SK-N-SH (cell line): Measurements from ENCODE around the gene TRIM62. TPM values are rescaled to one million over a fixed set of nuclear protein-coding genes. Genes with fewer than 3 reads are reported as not detected.
A peak's percentile ranks its signal among the peaks of the same experiment; 100 is the strongest.

Experiments
- CTCF ChIA-PET: fragments of 300-600, 350-600 bp; formaldehyde crosslinking; extraction: SDS; loops from one replicate; lab custom pipeline; 2021; lab: Yijun Ruan, JAX
- POLR2A ChIA-PET: fragments of 350-600 bp; sonication (Branson Sonifier 250); formaldehyde crosslinking; extraction: SDS; loops from one replicate; lab custom pipeline; 2020; ENCODE audit warnings: antibody characterized with exemption, inconsistent platforms; lab: Yijun Ruan, JAX
- DNase-seq: peaks from one replicate; pipeline ENCODE4 v3.0.0; 2012
- H2AFZ ChIP-seq: fragments of 200-600 bp; sonication (generic); 2 replicates; pipeline ENCODE4 v1.8.1; 2016; ENCODE audit warnings: antibody characterized with exemption, mild to moderate bottlenecking, low read depth
- H3F3A ChIP-seq: fragments of 200-600 bp; sonication (generic); replicated peaks from 2 replicates; pipeline ENCODE3; 2016; ENCODE audit warnings: antibody characterized with exemption, mild to moderate bottlenecking; ENCODE audit not compliant: insufficient read depth
- H3K27ac ChIP-seq, 2 experiments: fragments of 200-500 bp in 1 of 2; fragments of 200-600 bp in 1 of 2; sonication (Bioruptor generic) in 1 of 2; sonication (generic), shearing (Covaris generic) in 1 of 2; 2 replicates each; pipeline versions ENCODE4 v1.5.1 to v1.6.1; 2014 to 2016; ENCODE audit warnings: low read depth in 2 of 2, inconsistent platforms in 1 of 2, low read length in 1 of 2, mild to moderate bottlenecking in 1 of 2, mixed read lengths in 1 of 2
- H3K27me3 ChIP-seq: fragments of 200-600 bp; sonication (generic), shearing (Covaris generic); 2 replicates; pipeline ENCODE4 v1.6.1; 2016; ENCODE audit warnings: mixed run types; ENCODE audit not compliant: insufficient read depth
- H3K36me3 ChIP-seq, 2 experiments: fragments of 200-500 bp in 1 of 2; fragments of 200-600 bp in 1 of 2; sonication (Bioruptor generic) in 1 of 2; sonication (generic) in 1 of 2; replicated peaks in 1 of 2; 2 replicates each; pipeline versions ENCODE3 to v1.5.1; 2014 to 2016; ENCODE audit warnings: low read length in 1 of 2, mild to moderate bottlenecking in 1 of 2; ENCODE audit not compliant: insufficient read depth in 2 of 2, control insufficient read depth in 1 of 2
- H3K4me1 ChIP-seq, 2 experiments: fragments of 200-500 bp in 1 of 2; fragments of 200-600 bp in 1 of 2; sonication (Bioruptor generic) in 1 of 2; sonication (generic), shearing (Covaris generic) in 1 of 2; 2 replicates each; pipeline versions ENCODE4 v1.5.1 to v1.6.1; 2014 to 2016; ENCODE audit warnings: low read depth in 1 of 2, low read length in 1 of 2, mixed run types in 1 of 2; ENCODE audit not compliant: insufficient read depth in 2 of 2, control insufficient read depth in 1 of 2
- H3K4me2 ChIP-seq: fragments of 200-600 bp; sonication (generic), shearing (Covaris generic); 2 replicates; pipeline ENCODE4 v1.6.1; 2017; ENCODE audit warnings: mixed run types
- H3K4me3 ChIP-seq, 2 experiments: fragments of 200-500 bp in 1 of 2; fragments of 200-600 bp in 1 of 2; sonication (Bioruptor generic) in 1 of 2; sonication (generic), shearing (Covaris generic) in 1 of 2; 2 replicates each; pipeline versions ENCODE4 v1.5.1 to v1.8.1; 2014 to 2016; ENCODE audit warnings: low read depth in 2 of 2, inconsistent platforms in 1 of 2, low read length in 1 of 2, mild to moderate bottlenecking in 1 of 2, mixed read lengths in 1 of 2, moderate library complexity in 1 of 2
- H3K79me2 ChIP-seq: fragments of 200-600 bp; sonication (generic); 2 replicates; pipeline ENCODE4 v1.8.1; 2017; ENCODE audit warnings: mild to moderate bottlenecking; ENCODE audit not compliant: insufficient read depth
- H3K9ac ChIP-seq: fragments of 200-600 bp; sonication (generic); 2 replicates; pipeline ENCODE4 v1.6.1; 2017; ENCODE audit warnings: mixed run types
- H3K9me2 ChIP-seq: fragments of 200-600 bp; sonication (generic); 2 replicates; pipeline ENCODE4 v1.6.1; 2017; ENCODE audit warnings: mixed run types
- H3K9me3 ChIP-seq: fragments of 200-600 bp; sonication (generic); 2 replicates; pipeline ENCODE4 v1.6.1; 2017; ENCODE audit warnings: mixed run types, mild to moderate bottlenecking, moderate library complexity
- H4K20me1 ChIP-seq: fragments of 200-600 bp; sonication (generic); 2 replicates; pipeline ENCODE4 v1.6.1; 2017; ENCODE audit warnings: mild to moderate bottlenecking, mixed run types; ENCODE audit not compliant: insufficient read depth
- CHD2 ChIP-seq: fragments of 150-350 bp; IDR thresholded peaks from 2 replicates; pipeline ENCODE4 v1.6.1; 2018; ENCODE audit warnings: low read length; ENCODE audit not compliant: partially characterized antibody
- ELF1 ChIP-seq: IDR thresholded peaks from 2 replicates; pipeline ENCODE4 v1.4.0; 2012
- EP300 ChIP-seq, 2 experiments: IDR thresholded peaks; 2 replicates each; pipeline versions ENCODE4 v1.4.0 to v1.6.1; 2012; ENCODE audit warnings: borderline replicate concordance in 1 of 2, low read depth in 1 of 2, low read length in 1 of 2
- EZH2phosphoT487 ChIP-seq: fragments of 200-600 bp; sonication (generic); IDR thresholded peaks from 2 replicates; pipeline ENCODE4 v1.6.1; 2017; ENCODE audit warnings: low read depth, mixed run types, mild to moderate bottlenecking, antibody characterized with exemption, moderate library complexity, borderline replicate concordance
- FOSL2 ChIP-seq: IDR thresholded peaks from 2 replicates; pipeline ENCODE4 v1.4.0; 2012; ENCODE audit warnings: low read depth, mild to moderate bottlenecking, moderate library complexity, borderline replicate concordance
- FOXJ3 ChIP-seq: sonication (generic); formaldehyde crosslinking; IDR thresholded peaks from 2 replicates; pipeline ENCODE4 v1.5.1; 2020; ENCODE audit warnings: mild to moderate bottlenecking, missing genetic modification reagents
- GABPA ChIP-seq: IDR thresholded peaks from 2 replicates; pipeline ENCODE4 v1.4.0; 2012; ENCODE audit warnings: low read depth, mild to moderate bottlenecking
- NRF1 ChIP-seq: IDR thresholded peaks from 2 replicates; pipeline ENCODE4 v1.6.1; 2012; ENCODE audit warnings: low read depth, mild to moderate bottlenecking, low read length
- POLR2AphosphoS5 ChIP-seq: IDR thresholded peaks from 2 replicates; pipeline ENCODE4 v1.6.1; 2012; ENCODE audit warnings: low read depth, low read length
- RAD21 ChIP-seq: IDR thresholded peaks from 2 replicates; pipeline ENCODE4 v1.6.1; 2012; ENCODE audit warnings: mild to moderate bottlenecking, low read length
- RCOR1 ChIP-seq: fragments of 150-350 bp; IDR thresholded peaks from 2 replicates; pipeline ENCODE4 v1.6.1; 2017; ENCODE audit warnings: antibody characterized with exemption, low read length
- RFX5 ChIP-seq: IDR thresholded peaks from 2 replicates; pipeline ENCODE4 v1.6.1; 2012; ENCODE audit warnings: mild to moderate bottlenecking, improper control_type of control experiment, low read length
- SMC3 ChIP-seq: IDR thresholded peaks from 2 replicates; pipeline ENCODE4 v1.6.1; 2012; ENCODE audit warnings: low read depth, low read length, improper control_type of control experiment
- TCF12 ChIP-seq: IDR thresholded peaks from 2 replicates; pipeline ENCODE4 v1.4.0; 2012
- WGBS: methylation state at CpG from one replicate; pipeline ENCODE4 v1.1.6; 2017; ENCODE audit warnings: low lambda C conversion rate; 5-methylcytosine and 5-hydroxymethylcytosine counted together
- polyA plus RNA-seq, 3 experiments: library from polyadenylated mRNA; depleted of rRNA; stranded (reverse); fragments of >200 nt; gene quantifications; 2 replicates each; pipeline ENCODE4 v1.2.3, GENCODE V29; 2012
- TF ChIP-seq, protein P1 (sequence below): IDR thresholded peaks from 2 replicates; pipeline ENCODE4 v1.4.0; 2012; ENCODE audit warnings: low read depth
- TF ChIP-seq, protein P2 (sequence below): fragments of 200-600 bp; sonication (generic); IDR thresholded peaks from 2 replicates; pipeline ENCODE4 v1.6.1; 2017; ENCODE audit warnings: antibody characterized with exemption, mild to moderate bottlenecking, moderate library complexity
- TF ChIP-seq, protein P3 (sequence below): IDR thresholded peaks from 2 replicates; pipeline ENCODE4 v1.4.0; 2012; ENCODE audit warnings: low read depth, borderline replicate concordance
- TF ChIP-seq, protein P4 (sequence below): IDR thresholded peaks from 2 replicates; pipeline ENCODE4 v1.4.0; 2012; ENCODE audit warnings: low read depth, borderline replicate concordance
- TF ChIP-seq, protein P5 (sequence below): IDR thresholded peaks from 2 replicates; pipeline ENCODE4; 2012

Gene TRIM62
- polyA plus RNA-seq, 1 of the 3 experiments (the other 2 are of a cell fraction): 4.4 TPM

DNA sequence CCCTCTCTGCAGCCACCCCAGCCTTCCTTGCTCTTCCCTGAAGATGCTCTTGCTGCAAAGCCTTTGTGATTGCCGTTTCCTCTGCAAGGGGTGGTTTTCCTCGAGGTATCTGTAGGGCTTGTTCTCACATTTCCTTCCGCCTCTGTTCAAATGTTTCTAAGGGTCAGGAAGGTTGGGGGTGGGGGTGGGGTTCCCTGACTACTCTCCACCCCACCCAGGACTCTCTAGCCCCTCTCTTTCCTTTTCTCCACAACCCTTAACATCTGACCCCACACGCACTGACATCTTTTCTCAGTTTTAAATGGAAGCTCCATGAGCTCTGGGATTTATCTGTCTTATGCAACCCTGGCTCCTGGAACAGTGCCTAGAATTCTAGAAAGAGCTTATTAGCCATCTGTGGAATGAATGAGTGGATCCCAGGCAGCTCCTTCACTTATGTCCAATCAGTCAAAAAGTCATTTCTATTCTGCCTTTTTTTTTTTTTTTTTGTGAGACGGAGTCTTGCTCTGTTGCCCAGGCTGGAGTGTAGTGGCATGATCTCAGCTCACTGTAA lies 47.2 kb upstream of the TRIM62 start:
- Histone ChIP-seq H2AFZ (no peak overlapping the region), H3K4me3 (no peak overlapping the region), H3K9ac (no peak overlapping the region)
- TF ChIP-seq FOXJ3 (no peak), TCF12 (peak; percentile 37; the same call in 1 of the 2 replicates)
- TF ChIP-seq, all 33 proteins: peak for 1
- no peak for DNase-seq
- peaks cover 0 to 3% of the 10 kb centered on the region in 2 experiments; a peak in 2 of 4 replicates for H3K4me1 ChIP-seq
- H3K9me2 ChIP-seq: no peaks in the 10 kb centered on the region
- H4K20me1 ChIP-seq: no peaks in the 10 kb centered on the region
- H3K4me2 ChIP-seq: 0 out of 2 replicates have a peak overlapping the region, but pooled peaks have one; percentile 24
- peaks cover 0 to 3% of the 10 kb centered on the region in 2 experiments for H3K36me3 ChIP-seq
- WGBS: 39% methylated on average over 5 of the region's 5 CpGs
- CTCF ChIA-PET: no interaction called here
- H3F3A ChIP-seq: no peaks in the 10 kb centered on the region
- H3K27me3 ChIP-seq: no peaks in the 10 kb centered on the region
- H3K79me2 ChIP-seq: no peaks in the 10 kb centered on the region
- no peak overlapping the region for H3K27ac ChIP-seq
- POLR2A ChIA-PET: no interaction called here
- H3K9me3 ChIP-seq: 0 out of 2 replicates have a peak, but pooled peaks cover 4% of the 10 kb centered on the region

DNA sequence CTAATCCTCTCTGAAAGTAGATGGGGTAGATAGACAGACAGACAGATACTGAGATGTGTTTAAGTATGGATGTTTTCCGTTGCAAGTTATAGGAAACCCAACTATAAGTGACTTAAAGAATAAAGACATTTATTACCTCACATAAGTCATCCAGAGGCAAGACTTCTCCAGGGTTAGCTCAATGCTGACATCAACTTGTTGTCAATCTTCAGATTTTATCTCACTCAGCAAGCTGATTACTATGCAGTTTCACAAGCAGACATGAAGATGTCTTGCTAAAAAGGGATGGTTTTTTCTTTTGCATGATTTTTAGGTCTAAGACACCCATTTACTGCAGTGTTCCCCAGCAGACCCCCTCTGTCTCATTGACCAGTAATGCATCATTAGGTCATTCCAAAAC lies 43.7 kb upstream of the TRIM62 start:
- ChIA-PET CTCF (interaction anchor here (1.0 kb wide), 1 partner anchor 70 kb away, joined by 3 read pairs; no protein-coding TSS in a partner anchor), POLR2A (no interaction called here)
- Histone ChIP-seq H3K4me1 (peaks cover 0 to 3% of the 10 kb centered on the region in 2 experiments; a peak in 2 of 4 replicates), H3K27ac (no peak overlapping the region), H3K9me3 (0 out of 2 replicates have a peak, but pooled peaks cover 6% of the 10 kb centered on the region), H3K79me2 (no peaks in the 10 kb centered on the region), H3K9ac (no peak overlapping the region), H3K36me3 (peaks cover 0 to 3% of the 10 kb centered on the region in 2 experiments), H3F3A (peaks cover 4% of the 10 kb centered on the region), H3K4me2 (no peak overlapping the region), H2AFZ (no peak overlapping the region), H4K20me1 (no peaks in the 10 kb centered on the region), H3K4me3 (no peak overlapping the region), H3K27me3 (no peaks in the 10 kb centered on the region), H3K9me2 (no peaks in the 10 kb centered on the region)
- DNase-seq: no peak
- 0% methylated on average over 1 of the region's 1 CpG for WGBS
- TF ChIP-seq NRF1 (no peak), EZH2phosphoT487 (no peak), ELF1 (no peak), EP300 (IDR thresholded peaks at IDR 0.05; ENCODE audit: borderline replicate concordance in 1 of 2, low read depth in 1 of 2, low read length in 1 of 2) (no peak), FOSL2 (no peak), GABPA (no peak), RAD21 (no peak), TCF12 (no peak), RFX5 (no peak), RCOR1 (no peak), SMC3 (no peak), POLR2AphosphoS5 (no peak), CHD2 (no peak)
- TF ChIP-seq, protein P1, sequence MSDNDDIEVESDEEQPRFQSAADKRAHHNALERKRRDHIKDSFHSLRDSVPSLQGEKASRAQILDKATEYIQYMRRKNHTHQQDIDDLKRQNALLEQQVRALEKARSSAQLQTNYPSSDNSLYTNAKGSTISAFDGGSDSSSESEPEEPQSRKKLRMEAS: no peak
- TF ChIP-seq, protein P2, sequence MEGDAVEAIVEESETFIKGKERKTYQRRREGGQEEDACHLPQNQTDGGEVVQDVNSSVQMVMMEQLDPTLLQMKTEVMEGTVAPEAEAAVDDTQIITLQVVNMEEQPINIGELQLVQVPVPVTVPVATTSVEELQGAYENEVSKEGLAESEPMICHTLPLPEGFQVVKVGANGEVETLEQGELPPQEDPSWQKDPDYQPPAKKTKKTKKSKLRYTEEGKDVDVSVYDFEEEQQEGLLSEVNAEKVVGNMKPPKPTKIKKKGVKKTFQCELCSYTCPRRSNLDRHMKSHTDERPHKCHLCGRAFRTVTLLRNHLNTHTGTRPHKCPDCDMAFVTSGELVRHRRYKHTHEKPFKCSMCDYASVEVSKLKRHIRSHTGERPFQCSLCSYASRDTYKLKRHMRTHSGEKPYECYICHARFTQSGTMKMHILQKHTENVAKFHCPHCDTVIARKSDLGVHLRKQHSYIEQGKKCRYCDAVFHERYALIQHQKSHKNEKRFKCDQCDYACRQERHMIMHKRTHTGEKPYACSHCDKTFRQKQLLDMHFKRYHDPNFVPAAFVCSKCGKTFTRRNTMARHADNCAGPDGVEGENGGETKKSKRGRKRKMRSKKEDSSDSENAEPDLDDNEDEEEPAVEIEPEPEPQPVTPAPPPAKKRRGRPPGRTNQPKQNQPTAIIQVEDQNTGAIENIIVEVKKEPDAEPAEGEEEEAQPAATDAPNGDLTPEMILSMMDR: no peak
- TF ChIP-seq, protein P3, sequence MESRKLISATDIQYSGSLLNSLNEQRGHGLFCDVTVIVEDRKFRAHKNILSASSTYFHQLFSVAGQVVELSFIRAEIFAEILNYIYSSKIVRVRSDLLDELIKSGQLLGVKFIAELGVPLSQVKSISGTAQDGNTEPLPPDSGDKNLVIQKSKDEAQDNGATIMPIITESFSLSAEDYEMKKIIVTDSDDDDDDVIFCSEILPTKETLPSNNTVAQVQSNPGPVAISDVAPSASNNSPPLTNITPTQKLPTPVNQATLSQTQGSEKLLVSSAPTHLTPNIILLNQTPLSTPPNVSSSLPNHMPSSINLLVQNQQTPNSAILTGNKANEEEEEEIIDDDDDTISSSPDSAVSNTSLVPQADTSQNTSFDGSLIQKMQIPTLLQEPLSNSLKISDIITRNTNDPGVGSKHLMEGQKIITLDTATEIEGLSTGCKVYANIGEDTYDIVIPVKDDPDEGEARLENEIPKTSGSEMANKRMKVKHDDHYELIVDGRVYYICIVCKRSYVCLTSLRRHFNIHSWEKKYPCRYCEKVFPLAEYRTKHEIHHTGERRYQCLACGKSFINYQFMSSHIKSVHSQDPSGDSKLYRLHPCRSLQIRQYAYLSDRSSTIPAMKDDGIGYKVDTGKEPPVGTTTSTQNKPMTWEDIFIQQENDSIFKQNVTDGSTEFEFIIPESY: no peak
- TF ChIP-seq, protein P4, sequence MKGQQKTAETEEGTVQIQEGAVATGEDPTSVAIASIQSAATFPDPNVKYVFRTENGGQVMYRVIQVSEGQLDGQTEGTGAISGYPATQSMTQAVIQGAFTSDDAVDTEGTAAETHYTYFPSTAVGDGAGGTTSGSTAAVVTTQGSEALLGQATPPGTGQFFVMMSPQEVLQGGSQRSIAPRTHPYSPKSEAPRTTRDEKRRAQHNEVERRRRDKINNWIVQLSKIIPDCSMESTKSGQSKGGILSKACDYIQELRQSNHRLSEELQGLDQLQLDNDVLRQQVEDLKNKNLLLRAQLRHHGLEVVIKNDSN: no peak
- TF ChIP-seq, protein P5, sequence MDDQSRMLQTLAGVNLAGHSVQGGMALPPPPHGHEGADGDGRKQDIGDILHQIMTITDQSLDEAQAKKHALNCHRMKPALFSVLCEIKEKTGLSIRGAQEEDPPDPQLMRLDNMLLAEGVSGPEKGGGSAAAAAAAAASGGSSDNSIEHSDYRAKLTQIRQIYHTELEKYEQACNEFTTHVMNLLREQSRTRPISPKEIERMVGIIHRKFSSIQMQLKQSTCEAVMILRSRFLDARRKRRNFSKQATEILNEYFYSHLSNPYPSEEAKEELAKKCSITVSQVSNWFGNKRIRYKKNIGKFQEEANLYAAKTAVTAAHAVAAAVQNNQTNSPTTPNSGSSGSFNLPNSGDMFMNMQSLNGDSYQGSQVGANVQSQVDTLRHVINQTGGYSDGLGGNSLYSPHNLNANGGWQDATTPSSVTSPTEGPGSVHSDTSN: no peak
